Stimulated activated CD8-positive, alpha-beta memory T cell treated with anti-CD3 and anti-CD28 coated beads, Interleukin-7, amount 100 ng/mL, for 1 hour (primary cell): ENCODE results near the gene KMT5C.

ENCODE experiments used
- DNase-seq, 2 donors: peaks; one replicate each; pipeline ENCODE4 v3.0.0-alpha.2; 2020; ENCODE audit warnings: low read depth in 2 of 2

Gene KMT5C

GRCh38 chr19:55339105-55339888 is at the start of gene KMT5C:
KMT5C (plus strand) TSS chr19:55339876; CDS start chr19:55341937, 2,061 bp downstream.
- peak; percentile 100 for DNase-seq

DNA sequence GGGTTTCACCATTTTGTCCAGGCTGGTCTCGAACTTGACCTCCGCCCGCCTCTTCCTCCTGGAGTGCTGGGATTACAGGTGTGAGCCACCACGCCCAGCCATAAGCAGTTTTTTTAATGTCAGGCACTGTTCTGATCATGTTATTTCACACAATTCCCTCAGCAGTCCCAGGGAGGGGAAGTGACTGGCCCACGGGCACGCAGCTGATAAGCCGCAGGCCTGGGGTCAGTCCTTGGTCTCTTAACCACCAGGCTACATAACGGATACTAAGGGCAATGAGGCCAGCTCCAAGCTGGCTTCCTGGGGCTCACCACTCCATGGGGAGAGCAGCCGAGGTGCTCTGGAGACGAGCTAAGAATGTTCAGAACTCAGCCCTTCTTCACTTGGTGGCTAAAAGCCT is 42.4 kb upstream of the KMT5C start:
- DNase-seq, result no peak

DNA sequence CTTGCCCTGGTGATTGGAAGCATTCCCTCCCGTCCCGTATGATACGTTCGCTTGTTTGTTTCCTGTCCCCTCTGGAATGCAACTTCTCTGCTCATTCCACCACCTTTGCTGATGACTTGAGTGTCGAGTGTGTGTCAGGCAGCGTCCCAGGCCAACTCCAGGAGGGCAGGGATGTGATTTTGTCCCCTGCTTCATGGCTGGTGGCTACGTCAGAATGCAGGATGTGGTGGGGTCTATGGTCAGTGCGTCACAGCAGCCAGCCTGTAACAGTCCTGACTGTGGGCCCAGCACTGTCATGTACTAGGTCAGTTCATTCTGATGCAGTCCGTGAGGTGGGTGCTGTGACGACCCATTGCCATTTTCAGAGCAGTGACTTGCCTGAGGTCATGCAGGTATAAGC is 39.7 kb upstream of the KMT5C start:
- no peak for DNase-seq

- no peak for DNase-seq
Measured at GRCh38 chr19:55300886-55301458, 38.7 kb upstream of the KMT5C start.

DNA sequence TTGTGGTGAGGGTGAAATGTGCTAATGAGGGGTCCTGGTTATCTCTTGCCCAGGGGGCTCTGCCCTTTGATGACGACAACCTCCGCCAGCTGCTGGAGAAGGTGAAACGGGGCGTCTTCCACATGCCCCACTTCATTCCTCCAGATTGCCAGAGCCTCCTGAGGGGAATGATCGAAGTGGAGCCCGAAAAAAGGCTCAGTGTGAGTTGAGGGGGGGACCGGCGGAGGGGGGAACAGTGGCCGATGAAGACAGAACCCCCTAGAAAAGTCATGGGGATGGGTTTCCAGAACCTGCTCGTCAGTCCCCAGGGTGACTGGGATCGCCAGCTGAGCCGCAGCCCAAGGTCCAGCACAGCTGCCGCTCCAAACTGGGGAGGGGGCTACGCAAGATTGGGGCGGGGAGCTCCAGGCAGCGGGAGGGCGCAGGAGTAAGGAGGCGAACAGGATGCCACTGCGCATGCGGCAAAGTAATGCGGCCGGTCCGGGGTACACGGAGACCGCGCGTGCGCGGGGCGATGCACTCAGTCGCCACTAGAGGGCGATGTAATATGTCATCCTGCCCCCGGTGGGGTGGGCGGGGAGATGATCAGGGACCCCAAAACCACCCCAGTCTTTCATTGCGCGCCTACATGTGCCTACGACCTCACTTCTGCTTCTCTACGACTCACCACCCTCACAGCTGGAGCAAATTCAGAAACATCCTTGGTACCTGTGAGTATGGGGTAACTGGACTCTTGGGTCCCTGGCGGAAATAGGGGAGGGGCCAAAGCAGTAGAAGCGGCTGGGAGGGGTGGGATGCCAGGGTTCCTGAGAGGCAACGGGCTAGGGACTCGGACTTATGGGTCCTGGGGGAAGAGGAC is 38.0 kb upstream of the KMT5C start:
- DNase-seq, result peak; percentile 95 to 97

GRCh38 chr19:55302318-55302703 is 37.4 kb upstream of the KMT5C start:
- DNase-seq, result no peak

DNA sequence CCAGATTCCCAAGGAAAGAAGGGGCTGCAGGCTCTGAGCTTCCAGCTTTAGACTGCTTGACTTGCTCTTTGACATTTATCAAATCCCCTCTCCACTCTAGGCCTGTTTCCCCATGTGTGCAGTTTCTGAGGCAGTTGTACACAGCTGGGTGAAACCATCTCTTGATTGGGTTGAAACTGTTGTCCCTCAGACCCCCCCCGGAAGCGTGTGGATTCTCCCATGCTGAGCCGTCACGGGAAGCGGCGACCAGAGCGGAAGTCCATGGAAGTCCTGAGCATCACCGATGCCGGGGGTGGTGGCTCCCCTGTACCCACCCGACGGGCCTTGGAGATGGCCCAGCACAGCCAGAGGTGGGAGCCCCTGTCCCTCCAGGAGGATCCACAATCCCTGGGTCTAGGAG is 36.2 kb upstream of the KMT5C start:
- no peak for DNase-seq

DNA sequence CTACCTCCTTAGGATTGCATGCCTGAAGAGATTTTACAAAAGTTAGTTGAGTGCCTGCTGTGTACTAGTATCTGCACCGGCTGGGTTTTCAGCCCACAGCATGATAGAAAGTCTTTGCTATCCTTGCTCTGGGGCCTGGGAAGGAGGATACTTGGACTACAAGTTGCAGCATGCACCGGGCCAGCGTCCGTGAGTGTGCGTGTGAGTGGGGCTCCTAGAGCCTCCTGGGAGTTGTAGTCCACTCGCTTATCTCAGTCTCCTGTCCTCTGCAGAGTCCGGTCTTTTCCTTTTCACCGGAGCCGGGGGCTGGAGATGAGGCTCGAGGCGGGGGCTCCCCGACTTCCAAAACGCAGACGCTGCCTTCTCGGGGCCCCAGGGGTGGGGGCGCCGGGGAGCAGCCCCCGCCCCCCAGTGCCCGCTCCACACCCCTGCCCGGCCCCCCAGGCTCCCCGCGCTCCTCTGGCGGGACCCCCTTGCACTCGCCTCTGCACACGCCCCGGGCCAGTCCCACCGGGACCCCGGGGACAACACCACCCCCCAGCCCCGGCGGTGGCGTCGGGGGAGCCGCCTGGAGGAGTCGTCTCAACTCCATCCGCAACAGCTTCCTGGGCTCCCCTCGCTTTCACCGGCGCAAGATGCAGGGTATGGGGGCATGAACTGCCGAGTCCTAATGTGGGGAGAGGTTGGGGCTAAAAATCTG is 35.2 kb upstream of the KMT5C start:
- no peak for DNase-seq

DNA sequence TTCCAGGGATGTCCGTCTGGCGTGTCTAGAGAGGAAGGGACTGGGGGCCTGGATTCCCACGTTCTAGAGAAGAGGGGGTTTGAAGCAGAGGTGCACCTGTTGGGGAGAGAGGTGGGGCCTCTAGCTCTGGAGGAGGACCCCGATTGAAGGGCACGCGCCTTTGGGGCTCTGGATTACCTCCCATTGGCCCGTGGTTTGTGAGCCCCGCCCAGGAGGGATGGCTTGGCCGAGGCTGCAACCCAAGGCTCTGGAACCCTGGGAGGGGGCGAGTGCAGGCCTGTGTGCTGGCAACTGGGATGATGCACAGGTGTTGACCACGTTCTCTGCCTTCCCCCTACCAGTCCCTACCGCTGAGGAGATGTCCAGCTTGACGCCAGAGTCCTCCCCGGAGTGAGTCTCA is 34.7 kb upstream of the KMT5C start:
- no peak for DNase-seq

- DNase-seq, result peak in 1 of 2 donors; percentile 9
Measured at GRCh38 chr19:55305491-55305890, 34.2 kb upstream of the KMT5C start.

DNA sequence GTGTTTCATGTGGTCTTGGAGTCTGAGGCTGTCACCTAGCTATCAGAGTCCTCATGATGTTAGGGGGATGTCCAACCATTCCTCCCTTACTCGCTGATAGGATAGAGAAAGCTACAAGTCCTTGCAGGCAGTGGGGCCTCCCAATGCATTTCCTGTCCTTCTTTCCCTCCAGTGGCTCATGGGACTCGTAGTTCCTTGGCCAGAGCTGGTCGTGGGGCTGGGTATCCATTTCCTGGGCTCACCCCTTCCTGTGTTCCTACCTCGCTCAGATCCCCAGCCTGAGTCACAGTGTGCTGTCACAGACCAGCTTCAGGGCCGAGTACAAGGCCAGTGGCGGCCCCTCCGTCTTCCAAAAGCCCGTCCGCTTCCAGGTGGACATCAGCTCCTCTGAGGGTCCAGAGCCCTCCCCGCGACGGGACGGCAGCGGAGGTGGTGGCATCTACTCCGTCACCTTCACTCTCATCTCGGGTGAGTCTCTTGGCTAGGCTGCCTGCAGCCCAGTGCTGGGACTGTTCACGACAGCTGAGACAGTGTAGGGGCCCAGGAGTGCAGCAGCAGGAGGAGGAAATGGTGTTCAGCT is 33.6 kb upstream of the KMT5C start:
- no peak for DNase-seq

DNA sequence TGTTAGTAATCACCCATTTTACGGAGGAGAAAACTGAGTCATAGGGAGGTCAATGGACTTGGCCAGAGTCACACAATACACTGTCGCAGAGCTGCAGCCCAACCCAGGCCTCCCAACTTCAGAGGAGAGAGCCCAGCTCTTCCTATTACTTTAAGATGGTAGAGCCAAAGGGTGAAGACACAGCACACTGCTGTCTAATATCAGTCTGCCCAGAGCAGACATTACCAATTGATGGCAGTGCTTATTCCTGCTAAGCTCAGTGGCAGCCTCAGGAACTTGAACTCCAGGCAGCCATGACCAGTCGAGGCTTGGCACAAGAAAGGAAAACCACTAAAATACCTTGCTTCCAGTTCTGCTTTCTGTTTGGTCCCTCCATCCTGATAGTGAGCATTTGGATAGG is 33.0 kb upstream of the KMT5C start:
- no peak for DNase-seq

- no peak for DNase-seq
Measured at GRCh38 chr19:55308281-55308680, 31.4 kb upstream of the KMT5C start.

DNA sequence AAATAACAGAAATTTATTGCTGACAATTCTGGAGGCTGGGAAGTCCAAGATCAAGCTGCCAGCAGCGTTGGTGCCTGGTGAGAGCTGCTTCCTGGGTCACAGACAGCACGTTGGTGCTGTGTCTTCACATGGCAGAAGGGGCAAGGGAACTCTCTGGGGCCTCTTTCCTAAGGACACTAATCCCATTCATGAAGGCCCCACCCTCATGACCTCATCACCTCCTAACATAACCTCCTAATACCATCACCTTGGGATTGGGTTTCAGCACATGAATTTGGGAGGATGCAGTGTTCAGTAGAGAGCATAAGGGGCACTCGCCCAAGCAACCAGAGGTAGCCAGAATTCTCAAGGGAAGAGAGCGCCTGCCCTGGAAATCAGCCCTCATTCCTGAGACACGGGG is 30.2 kb upstream of the KMT5C start:
- DNase-seq, result no peak

DNA sequence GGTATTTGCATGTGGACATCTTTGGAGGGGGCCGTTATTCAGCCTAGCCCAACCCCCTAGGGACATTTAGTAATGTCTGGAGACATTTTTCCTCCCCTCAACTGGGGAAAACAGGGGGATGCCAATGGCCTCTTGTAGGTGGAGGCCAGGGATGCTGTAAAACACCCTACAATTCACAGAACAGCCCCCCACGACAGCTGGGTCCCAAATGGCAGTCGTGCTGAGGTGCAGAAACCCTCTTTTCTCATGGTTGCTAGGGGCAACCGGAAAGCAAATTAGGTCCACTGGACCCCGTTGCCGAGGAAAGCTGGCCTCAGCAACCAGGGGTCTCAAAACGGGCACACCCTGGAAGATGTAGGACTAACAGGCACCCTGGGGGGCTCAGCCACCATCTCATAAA is 29.2 kb upstream of the KMT5C start:
- no peak for DNase-seq

- DNase-seq, result no peak
Measured at GRCh38 chr19:55311397-55311796, 28.3 kb upstream of the KMT5C start.

- no peak for DNase-seq
Measured at GRCh38 chr19:55311797-55312196, 27.9 kb upstream of the KMT5C start.

- no peak for DNase-seq
Measured at GRCh38 chr19:55312621-55313512, 26.8 kb upstream of the KMT5C start.

- DNase-seq, result no peak
Measured at GRCh38 chr19:55314396-55314795, 25.3 kb upstream of the KMT5C start.

DNA sequence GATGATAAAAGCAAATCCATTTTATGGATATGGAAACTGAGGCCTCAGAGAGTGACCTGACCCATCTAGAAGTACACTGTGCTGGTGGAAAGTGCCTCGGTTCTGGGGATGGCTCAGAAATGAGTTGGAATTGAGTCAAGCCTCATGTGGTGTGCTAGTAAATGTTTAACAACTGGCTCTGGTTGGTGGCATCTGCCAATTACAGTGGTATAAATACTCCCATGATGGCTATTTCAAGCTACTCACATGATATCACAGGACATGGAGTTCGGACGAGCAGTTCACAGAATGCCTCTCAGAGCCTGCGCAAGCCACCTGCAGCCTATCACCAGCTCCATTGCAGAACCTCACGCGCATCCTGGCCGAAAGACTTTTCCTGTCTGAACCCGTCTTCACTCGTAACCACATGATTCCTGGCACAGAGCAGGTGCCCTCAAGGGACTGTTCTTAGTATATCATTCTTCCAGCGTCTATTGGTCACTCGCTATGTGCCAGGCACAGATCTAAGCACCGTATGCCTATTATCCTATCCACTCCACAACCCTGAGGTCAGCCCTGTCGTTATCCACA is 23.6 kb upstream of the KMT5C start:
- no peak for DNase-seq
